Measurements from ENCODE around the gene TARDBP.
"Not testable (repeated sequence)": the region's sequence is repeated elsewhere in the genome, so short reads cannot be mapped to it uniquely, and the experiment has no call there.

TARDBP gene

DNA sequence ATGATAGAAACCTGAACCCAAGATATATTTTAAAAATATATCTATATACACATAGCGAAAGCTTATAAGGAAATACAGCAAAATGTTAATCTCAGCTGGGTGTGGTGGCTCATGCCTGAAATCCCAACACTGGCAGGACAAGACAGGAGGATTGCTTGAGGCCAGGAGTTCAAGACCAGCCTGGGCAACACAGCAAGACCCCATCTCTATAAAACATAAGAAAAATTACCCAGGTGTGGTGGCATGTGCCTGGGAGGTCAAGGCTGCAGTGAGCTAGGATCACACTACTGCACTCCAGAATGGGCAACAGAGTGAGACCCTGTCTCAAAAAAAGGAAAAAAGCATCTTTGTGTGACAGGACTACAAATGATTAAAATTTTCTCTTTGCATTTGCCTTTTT, 53.3 kb downstream of the TARDBP start:
- CTCF ChIA-PET = no interaction called here
- Mint-ChIP-seq H3K4me1 (peaks cover 25% of the 10 kb centered on the region), H3K4me3 (no peak overlapping the region), H3K27me3 (no peaks in the 10 kb centered on the region), H3K27ac (no peak overlapping the region), H3K9me3 (no peaks in the 10 kb centered on the region), H3K36me3 (peaks cover 42% of the 10 kb centered on the region)
- DNase-seq = no peak

GRCh38 chr1:11067716-11068599, 55.5 kb downstream of the TARDBP start:
- Mint-ChIP-seq H3K4me3 (no peak overlapping the region), H3K27ac (no peak overlapping the region), H3K4me1 (peaks cover 7% of the 10 kb centered on the region), H3K9me3 (no peaks in the 10 kb centered on the region), H3K27me3 (no peaks in the 10 kb centered on the region), H3K36me3 (peaks cover 50% of the 10 kb centered on the region)
- DNase-seq = no peak
- CTCF ChIA-PET = no interaction called here

DNA sequence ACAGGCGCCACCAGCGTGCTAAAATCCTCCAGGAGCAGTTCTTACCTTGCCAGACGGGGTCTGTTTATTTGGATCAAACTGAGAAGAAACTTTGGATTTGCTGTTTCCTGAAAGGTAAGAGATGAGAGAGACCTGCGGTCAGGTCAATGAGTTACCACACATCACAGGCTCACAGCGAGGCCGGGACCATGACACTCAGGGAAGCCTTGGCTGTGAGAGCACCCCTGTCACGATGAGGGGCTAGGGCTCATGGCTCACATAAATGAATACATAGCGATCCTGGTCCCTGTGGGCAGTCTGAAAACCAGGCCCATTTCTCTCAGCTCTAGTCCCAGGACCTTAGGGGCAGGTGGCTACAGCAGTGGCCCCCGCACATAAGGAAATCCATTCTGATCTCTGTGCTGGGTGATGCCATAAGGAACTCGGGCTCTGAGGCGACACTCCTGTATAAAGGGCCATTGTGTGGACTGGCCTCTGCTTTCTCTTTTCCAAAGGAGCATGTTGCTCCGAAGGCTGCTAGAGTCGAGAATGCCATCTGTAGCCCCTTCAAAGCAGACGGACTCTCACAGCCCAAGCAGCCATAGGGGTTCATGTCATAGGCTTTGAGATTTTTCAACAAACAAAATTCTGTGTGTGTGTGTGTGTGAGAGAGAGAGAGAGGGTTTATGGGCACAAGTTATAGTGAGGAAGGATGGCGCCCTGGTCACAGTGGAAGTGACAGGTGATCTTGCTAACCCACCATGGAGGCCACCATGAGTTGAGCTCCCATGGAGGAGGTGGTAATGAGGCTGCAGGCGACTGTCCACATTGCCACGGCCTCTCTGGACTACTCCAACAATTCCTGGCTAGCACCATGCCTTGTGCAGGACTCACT, 56.4 kb downstream of the TARDBP start:
- H3K9me3 Mint-ChIP-seq = no peaks in the 10 kb centered on the region
- peaks cover 49% of the 10 kb centered on the region for H3K36me3 Mint-ChIP-seq
- no peak for DNase-seq
- CTCF ChIA-PET = interaction anchor here (1.4 kb wide), 1 partner anchor 9 kb away, joined by 3 read pairs; no protein-coding TSS in a partner anchor
- no peaks in the 10 kb centered on the region for H3K27me3 Mint-ChIP-seq
- no peak overlapping the region for H3K27ac Mint-ChIP-seq
- H3K4me1 Mint-ChIP-seq = peaks cover 2% of the 10 kb centered on the region
- no peak overlapping the region for H3K4me3 Mint-ChIP-seq

GRCh38 chr1:11070876-11071275, 58.4 kb downstream of the TARDBP start:
- CTCF ChIA-PET = no interaction called here
- peak overlapping the region; percentile 64 for H3K27ac Mint-ChIP-seq
- H3K4me1 Mint-ChIP-seq = peaks cover 2% of the 10 kb centered on the region
- no peaks in the 10 kb centered on the region for H3K27me3 Mint-ChIP-seq
- H3K36me3 Mint-ChIP-seq = peaks cover 44% of the 10 kb centered on the region
- DNase-seq = no peak
- no peak overlapping the region for H3K4me3 Mint-ChIP-seq
- no peaks in the 10 kb centered on the region for H3K9me3 Mint-ChIP-seq

DNA sequence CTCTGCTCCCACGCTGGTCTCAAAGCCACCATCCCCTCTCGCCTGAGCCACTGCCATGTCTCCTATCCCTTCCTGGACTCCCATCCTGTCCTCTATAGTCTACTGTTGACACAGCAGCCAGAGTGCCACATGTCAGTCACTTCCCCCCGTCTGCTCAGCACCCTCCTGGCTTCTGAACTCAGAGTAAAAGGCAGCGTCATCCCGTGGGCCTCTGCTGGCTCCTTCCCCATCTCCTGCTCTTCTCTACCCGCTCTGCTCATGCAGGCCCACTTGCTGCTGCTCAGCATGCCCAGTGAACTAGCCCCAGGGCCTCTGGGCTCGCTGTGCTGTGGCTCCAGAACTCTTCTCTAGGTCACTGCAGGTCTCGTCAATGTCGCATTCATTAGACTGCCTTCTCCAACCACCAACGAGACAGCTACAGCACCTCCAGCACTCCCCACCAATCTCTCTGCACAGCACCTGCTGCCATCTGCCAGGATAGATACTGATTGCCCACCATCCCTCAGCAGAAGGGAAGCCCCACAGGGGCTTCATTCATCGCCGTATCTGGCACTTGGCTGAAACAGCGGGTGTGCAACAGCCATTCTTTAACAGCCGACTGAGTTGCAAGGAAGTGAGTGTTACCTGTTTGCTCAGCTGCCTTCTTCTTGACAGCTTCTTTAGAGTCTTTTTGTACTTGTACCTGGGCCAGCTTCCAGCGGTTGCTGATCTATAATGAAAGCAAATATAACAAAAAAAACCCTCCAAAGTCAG, 59.2 kb downstream of the TARDBP start:
- CTCF ChIA-PET = no interaction called here
- Mint-ChIP-seq H3K27ac (peak overlapping the region; percentile 64), H3K9me3 (no peaks in the 10 kb centered on the region), H3K27me3 (no peaks in the 10 kb centered on the region), H3K36me3 (peaks cover 46% of the 10 kb centered on the region), H3K4me3 (no peak overlapping the region), H3K4me1 (peaks cover 2% of the 10 kb centered on the region)
- no peak for DNase-seq

DNA sequence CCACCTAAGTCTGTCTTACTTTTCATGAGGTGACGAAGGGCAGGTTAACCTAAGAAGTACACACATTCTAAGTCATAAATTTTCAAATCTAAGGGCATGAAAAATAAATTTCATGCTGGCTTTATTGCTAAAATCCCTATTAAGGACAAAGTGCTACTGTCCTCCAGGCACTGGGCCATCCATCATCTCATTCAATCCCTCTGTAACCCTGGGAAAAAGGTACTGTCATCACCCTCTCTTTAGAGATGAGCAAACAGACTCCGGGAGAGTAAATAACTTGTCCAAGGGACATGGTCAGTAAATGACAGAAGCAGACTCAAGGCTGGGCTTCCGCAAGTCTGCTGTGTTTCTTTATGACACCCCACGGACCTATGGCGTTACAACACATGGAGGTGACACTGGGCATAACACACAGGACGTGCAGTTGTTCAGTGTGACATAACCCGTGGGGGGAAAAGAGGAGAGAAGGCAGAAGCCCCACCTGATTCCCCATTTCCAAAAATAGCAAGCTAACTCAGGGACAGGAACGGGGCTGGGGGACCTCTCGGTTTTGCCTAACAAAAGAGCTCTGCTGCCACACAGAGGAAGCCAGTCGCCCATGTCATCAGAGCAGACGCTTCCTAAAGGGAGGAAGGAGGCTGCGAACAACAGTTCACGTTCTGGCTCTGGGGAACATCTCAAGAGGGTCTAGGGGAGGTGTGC, 59.9 kb downstream of the TARDBP start:
- no peak overlapping the region for H3K4me3 Mint-ChIP-seq
- peaks cover 2% of the 10 kb centered on the region for H3K4me1 Mint-ChIP-seq
- H3K27me3 Mint-ChIP-seq = no peaks in the 10 kb centered on the region
- CTCF ChIA-PET = interaction anchor here (1.3 kb wide), 1 partner anchor 35 kb away, joined by 4 read pairs; no protein-coding TSS in a partner anchor
- no peaks in the 10 kb centered on the region for H3K9me3 Mint-ChIP-seq
- DNase-seq = no peak
- H3K36me3 Mint-ChIP-seq = peaks cover 47% of the 10 kb centered on the region
- no peak overlapping the region for H3K27ac Mint-ChIP-seq

DNA sequence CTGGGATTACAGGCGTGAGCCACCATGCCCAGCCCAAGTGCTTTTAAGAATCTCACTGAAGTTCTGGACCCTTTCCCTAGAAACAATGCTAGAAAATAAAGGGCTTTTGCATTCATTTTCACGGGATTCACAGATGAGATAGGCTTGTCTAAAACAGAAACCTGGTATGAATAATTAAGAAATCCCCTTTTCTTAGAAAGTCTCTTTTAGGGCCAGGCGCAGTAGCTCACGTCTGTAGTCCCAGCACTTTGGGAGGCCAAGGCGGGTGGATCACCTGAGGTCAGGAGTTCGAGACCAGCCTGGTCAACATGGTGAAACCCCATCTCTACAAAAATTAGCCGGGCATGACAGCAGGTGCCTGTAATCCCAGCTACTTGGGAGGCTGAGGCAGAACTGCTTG, 60.9 kb downstream of the TARDBP start:
- H3K36me3 Mint-ChIP-seq = peaks cover 47% of the 10 kb centered on the region
- not testable (repeated sequence) for DNase-seq, H3K27me3 Mint-ChIP-seq, H3K4me3 Mint-ChIP-seq, H3K9me3 Mint-ChIP-seq, H3K4me1 Mint-ChIP-seq, H3K27ac Mint-ChIP-seq
- CTCF ChIA-PET = interaction anchor here (1.3 kb wide), 1 partner anchor 36 kb away, joined by 4 read pairs; no protein-coding TSS in a partner anchor
